ENCODE measurements around the gene KLF15.
"Not testable (repeated sequence)": the region's sequence is repeated elsewhere in the genome, so short reads cannot be mapped to it uniquely, and the experiment has no call there.

KLF15 gene

DNA sequence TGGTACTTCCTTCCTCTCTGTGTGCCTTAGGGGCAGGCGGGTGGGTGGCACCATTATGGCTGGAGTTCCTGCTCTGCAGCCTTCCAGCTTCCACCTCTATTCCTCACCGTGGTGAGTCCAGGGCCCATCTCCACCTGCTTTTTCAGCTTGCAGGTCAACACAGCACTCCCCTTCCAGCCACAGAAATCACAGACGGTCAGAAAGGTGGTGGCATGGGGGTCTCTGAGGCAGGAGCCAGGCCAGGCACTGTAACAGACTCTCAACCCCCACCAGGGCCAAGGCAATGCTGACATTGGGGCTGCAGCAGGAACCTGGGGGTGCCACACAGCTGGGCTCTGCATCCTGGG, 16.6 kb downstream of the KLF15 start:
- Mint-ChIP-seq H3K9me3 (ENCODE audit: low read depth) (no peaks in the 10 kb centered on the region), H3K4me1 (ENCODE audit: low read depth) (no peaks in the 10 kb centered on the region), H3K36me3 (no peaks in the 10 kb centered on the region), H3K27me3 (peaks cover 6% of the 10 kb centered on the region), H3K27ac (no peak overlapping the region), H3K4me3 (no peak overlapping the region)

DNA sequence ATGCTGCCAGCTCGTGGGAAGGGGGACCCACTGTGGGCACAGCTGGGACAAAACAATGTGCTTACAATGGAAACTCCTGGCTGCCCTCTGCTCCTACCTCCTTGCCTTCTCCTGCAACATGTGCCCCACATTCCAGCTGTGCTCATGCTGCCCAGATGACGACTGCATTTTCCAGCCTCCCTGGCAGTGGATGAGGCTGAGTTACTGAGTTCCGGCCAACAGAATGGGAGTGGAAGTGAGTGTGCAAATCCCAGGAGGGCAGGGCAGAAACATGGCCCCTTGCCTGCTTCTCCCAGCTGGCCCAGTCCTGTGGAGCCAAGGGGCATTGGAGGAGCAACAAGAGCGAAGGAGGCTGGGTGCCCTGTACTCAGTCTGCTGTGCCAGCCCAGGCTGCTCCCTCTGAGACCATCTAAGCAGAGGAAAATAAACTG, 17.1 kb downstream of the KLF15 start:
- Mint-ChIP-seq H3K36me3 (no peaks in the 10 kb centered on the region), H3K4me3 (no peak overlapping the region), H3K27me3 (peaks cover 6% of the 10 kb centered on the region), H3K27ac (no peak overlapping the region), H3K4me1 (ENCODE audit: low read depth) (no peaks in the 10 kb centered on the region), H3K9me3 (ENCODE audit: low read depth) (no peaks in the 10 kb centered on the region)

DNA sequence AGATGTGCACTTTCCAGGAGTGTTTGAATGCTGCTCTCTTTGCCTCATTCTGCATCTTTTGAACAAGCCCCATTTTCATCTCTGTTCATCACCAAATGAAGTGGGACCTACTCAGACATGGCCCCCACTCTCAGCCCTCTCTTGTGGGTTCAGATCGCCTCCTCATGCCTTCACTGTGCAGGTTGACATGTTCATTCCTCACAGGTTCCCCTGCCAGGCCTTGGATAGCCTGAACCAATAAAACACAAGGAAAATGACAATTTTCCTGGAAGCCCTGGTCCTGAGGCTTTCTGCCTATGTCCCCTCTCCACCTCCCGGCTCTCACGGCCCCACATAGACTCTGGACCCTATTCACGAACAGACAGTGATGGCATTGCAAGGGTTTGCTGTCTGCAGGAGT, 17.7 kb downstream of the KLF15 start:
- no peaks in the 10 kb centered on the region for H3K9me3 Mint-ChIP-seq (ENCODE audit: low read depth)

DNA sequence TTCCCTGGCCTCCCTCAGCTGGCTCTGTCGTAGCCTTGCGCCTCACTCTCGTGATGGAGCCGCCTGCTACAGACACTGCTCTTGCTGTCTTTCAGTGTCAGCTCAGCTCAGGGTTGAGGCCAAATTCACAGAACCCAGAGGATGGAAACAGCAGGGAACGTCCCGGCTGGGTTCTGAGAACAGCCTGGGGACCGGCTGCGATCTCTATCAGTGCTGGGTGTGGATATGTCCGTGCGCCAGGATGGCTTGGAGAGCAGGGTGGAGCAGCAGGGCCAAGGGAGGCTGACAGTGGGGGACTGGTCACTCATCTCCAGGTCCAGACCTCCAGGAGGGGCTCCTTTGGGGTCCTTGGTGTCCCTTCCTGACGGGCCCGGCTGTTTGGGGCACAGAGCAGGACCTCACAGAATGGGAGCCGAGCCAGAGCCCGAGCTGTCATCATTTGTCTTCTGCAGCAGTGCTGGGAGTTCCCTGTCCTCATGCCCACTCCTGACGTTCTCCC, 18.4 kb downstream of the KLF15 start:
- Mint-ChIP-seq H3K9me3 (ENCODE audit: low read depth) (no peaks in the 10 kb centered on the region), H3K36me3 (no peaks in the 10 kb centered on the region), H3K27ac (no peak overlapping the region), H3K27me3 (peaks cover 6% of the 10 kb centered on the region), H3K4me3 (no peak overlapping the region), H3K4me1 (ENCODE audit: low read depth) (no peaks in the 10 kb centered on the region)

More for the DNA sequence above, 17.7 kb downstream of the KLF15 start:
- H3K36me3 Mint-ChIP-seq: no peaks in the 10 kb centered on the region
- no peak overlapping the region for H3K4me3 Mint-ChIP-seq
- H3K27me3 Mint-ChIP-seq: peaks cover 6% of the 10 kb centered on the region
- H3K27ac Mint-ChIP-seq: no peak overlapping the region
- H3K4me1 Mint-ChIP-seq (ENCODE audit: low read depth): no peaks in the 10 kb centered on the region

DNA sequence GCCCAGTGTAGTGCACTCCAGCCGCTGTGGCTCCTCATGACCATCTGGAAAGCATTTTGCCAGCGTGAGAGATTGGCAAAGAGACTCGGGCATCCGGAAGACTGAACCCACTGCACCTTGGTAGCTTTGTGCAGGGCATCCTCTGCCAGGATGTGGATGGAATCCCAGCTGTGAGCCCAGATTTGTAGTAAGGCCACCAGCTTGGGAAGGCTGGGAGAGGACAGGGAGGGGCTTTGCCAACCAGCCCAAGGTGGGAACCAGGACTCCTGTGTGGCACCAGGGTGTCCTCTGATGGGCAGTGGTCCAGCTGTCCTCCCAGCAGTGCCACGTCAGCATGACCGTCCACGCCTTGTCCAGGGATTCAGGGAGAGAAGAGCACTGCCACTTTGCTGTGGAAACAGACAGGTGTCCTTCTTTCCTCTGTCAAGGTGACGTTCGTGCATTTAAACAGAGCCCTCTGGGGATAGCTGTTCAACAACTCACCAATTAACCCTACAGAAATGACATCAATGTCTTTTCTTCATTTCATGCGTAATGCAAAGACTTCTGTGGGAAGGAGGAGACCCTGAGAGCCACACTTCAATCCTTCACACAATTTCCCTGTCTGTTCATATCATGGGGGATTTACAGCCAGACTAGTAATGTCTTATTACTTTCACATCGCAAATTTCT, 19.1 kb downstream of the KLF15 start:
- Mint-ChIP-seq H3K4me3 (no peak overlapping the region), H3K27me3 (peaks cover 6% of the 10 kb centered on the region), H3K9me3 (ENCODE audit: low read depth) (no peaks in the 10 kb centered on the region), H3K27ac (no peak overlapping the region), H3K36me3 (no peaks in the 10 kb centered on the region), H3K4me1 (ENCODE audit: low read depth) (no peaks in the 10 kb centered on the region)

DNA sequence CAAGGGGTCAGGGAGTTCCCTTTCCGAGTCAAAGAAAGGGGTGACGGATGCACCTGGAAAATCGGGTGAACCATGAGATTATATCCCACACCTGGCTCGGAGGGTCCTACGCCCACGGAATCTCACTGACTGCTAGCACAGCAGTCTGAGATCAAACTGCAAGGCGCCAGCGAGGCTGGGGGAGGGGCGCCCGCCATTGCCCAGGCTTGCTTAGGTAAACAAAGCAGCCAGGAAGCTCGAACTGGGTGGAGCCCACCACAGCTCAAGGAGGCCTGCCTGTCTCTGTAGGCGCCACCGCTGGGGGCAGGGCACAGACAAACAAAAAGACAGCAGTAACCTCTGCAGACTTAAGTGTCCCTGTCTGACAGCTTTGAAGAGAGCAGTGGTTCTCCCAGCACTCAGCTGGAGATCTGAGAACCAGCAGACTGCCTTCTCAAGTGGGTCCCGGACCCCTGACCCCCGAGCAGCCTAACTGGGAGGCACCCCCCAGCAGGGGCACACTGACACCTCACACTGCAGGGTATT, 25.3 kb downstream of the KLF15 start:
- not testable (repeated sequence) for H3K4me1 Mint-ChIP-seq (ENCODE audit: low read depth)
- peaks cover 11% of the 10 kb centered on the region for H3K9me3 Mint-ChIP-seq (ENCODE audit: low read depth)

DNA sequence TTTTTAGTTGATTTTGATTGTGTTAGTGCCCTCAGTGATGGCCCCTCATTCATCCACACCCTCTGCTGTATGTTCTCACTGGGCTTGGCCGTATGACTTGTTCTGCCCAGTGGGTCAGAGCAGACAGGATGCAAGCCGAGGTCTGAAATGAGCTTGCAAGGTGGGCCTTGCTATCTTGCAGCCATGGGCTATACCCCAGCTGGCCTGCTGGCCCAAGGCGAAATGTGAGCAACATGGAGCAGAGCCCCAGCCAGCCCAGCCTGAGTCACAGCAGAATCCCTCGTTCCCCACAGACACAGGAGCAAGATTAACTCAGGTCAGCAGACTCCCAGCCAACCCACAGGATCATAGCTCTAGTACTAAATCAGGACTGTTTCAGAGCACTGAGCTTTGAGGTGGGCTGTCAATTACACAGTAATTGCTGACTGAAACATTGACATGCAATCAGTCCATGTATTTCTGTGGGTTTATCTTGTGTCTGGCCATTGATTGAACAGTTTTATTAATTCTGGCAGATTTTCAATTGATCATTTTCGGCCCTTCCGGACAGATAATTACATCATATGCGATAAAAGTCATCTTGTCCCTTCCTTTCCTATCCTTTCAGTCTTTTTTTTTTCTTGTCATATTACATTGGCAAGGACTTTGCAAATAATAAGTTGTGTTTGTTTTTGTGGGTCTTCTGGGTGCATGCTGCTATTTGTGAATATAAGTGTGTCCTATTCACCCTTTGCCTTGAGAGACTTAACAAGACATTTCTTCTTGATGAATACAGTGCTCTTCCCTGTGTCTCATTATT, 27.1 kb downstream of the KLF15 start:
- Mint-ChIP-seq H3K27me3 (peaks cover 25% of the 10 kb centered on the region), H3K36me3 (peaks cover 10% of the 10 kb centered on the region), H3K4me1 (ENCODE audit: low read depth) (no peaks in the 10 kb centered on the region), H3K27ac (no peak overlapping the region), H3K4me3 (no peak overlapping the region), H3K9me3 (ENCODE audit: low read depth) (peaks cover 11% of the 10 kb centered on the region)

More for the DNA sequence above, 25.3 kb downstream of the KLF15 start:
- peaks cover 10% of the 10 kb centered on the region for H3K36me3 Mint-ChIP-seq
- H3K4me3 Mint-ChIP-seq, H3K27ac Mint-ChIP-seq: not testable (repeated sequence)
- H3K27me3 Mint-ChIP-seq: peaks cover 22% of the 10 kb centered on the region

DNA sequence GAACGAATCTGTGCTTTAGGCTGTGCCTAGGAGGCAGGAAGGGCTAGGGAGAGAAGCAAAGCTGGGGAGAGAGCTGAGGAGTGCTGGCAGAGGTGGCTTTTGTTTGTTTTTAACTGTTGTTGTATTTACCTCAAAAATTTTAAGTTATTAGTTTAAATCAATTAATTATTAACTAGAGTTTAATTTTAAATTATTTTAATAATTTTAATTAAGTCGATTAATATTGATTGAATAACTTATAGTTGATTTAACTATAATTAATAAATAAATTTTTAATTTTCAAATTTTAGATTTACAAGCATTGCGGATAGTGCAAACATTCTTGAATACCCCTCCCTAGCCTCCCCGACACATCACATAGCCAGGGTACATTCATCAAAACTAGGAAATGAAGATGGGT, 30.6 kb downstream of the KLF15 start:
- H3K36me3 Mint-ChIP-seq: peaks cover 10% of the 10 kb centered on the region
- peaks cover 11% of the 10 kb centered on the region for H3K9me3 Mint-ChIP-seq (ENCODE audit: low read depth)
- no peaks in the 10 kb centered on the region for H3K4me1 Mint-ChIP-seq (ENCODE audit: low read depth)
- H3K27me3 Mint-ChIP-seq: peaks cover 29% of the 10 kb centered on the region
- H3K4me3 Mint-ChIP-seq: no peak overlapping the region
- H3K27ac Mint-ChIP-seq: no peak overlapping the region

DNA sequence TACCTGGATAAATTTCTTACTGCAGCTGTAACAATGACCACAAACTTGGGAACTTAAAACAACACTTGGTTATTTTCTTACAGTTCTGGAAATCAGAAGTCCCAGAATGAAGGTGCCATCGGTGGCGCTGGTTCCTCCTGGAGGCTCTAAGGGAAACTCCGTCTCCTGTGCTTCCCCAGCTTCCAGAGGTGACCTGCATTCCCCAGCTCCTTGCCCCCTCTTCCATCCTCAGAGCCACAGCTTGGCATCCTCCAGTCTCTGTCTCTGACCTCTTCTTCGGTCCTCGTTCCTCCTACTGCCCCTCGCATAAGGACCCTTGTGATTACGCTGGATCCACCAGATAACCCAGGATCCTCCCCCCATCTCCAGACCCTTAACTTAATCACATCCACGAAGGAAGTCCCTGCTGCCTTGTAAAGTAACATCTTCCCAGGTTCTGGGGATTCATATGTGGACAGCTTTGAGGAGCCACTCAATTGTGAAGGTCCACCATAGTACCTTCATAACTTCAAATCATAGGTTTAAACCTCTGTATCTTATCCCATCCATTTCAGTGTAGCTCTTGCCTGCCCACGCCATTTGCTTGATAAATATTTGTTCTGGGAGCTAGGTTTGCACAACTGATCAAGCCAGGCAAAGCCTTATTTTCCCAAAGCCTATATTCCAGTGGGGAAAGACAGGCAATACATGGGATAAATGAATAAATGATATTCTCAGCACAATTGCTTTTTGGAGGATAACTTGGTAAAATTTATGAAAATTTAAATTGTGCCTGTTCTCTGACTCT, 34.8 kb downstream of the KLF15 start:
- H3K4me3 Mint-ChIP-seq: no peak overlapping the region
- no peak overlapping the region for H3K27ac Mint-ChIP-seq
- H3K27me3 Mint-ChIP-seq: peaks cover 8% of the 10 kb centered on the region
- no peaks in the 10 kb centered on the region for H3K4me1 Mint-ChIP-seq (ENCODE audit: low read depth)
- H3K9me3 Mint-ChIP-seq (ENCODE audit: low read depth): no peaks in the 10 kb centered on the region
- H3K36me3 Mint-ChIP-seq: no peaks in the 10 kb centered on the region

DNA sequence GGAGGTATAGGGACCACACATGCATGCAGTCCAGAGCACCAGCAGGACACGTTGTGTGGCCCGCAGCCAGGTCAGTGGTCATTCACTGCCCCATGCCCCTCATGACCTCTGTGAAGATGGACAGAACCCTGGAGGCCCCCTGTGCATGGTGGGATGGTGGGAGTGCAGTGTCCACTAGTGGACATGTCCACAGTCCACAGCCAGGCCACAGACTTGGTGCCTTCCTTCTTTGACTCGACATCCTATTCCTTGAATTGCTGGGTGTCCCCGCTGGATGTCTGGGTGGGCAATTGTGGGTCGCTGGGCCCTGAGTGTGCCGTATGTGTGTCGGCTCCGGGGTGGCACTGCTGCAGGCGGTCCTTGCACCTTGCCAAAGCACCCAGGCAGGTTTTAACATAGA, 35.7 kb downstream of the KLF15 start:
- Mint-ChIP-seq H3K4me1 (ENCODE audit: low read depth) (no peaks in the 10 kb centered on the region), H3K27ac (no peak overlapping the region), H3K9me3 (ENCODE audit: low read depth) (no peaks in the 10 kb centered on the region), H3K36me3 (no peaks in the 10 kb centered on the region), H3K27me3 (peaks cover 8% of the 10 kb centered on the region), H3K4me3 (no peak overlapping the region)

DNA sequence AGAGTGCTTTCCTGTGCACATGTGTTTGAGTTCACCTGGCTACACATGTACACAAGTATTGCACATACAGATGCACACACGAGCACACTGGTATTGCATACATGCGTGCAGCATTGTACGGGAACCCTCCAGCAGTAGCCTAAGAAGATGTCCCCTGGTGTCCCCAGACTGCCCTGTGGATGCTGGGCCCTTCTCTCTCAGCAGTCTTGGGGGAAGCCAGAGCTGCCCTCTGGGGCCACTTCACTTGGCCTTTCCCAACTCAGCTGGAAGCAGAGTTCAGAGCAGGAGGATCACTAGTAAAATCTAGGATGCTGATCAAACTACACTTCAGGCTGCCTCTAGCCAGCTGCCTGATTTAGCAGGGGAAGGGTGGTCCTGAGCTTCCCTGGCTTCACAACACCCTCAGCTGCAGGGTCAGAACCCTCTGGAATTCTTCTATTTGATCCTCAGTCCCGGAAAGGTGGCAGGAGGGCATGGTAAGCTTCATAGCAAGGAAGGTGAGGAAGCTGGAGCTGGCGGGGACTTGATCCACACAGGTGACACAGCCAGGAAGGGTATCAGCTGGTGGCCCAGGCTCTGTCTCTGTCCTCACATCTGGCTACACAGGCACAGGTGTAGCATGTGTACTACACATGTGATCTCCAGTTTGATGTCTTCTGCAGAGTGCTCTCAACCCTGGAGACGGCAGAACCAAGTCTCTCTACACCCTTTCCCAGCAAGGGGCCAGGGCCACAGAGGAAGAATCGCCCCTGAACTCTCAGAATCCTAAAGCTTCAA, 36.5 kb downstream of the KLF15 start:
- Mint-ChIP-seq H3K27me3 (peaks cover 4% of the 10 kb centered on the region), H3K4me3 (no peak overlapping the region), H3K27ac (no peak overlapping the region), H3K9me3 (ENCODE audit: low read depth) (no peaks in the 10 kb centered on the region), H3K4me1 (ENCODE audit: low read depth) (no peaks in the 10 kb centered on the region), H3K36me3 (no peaks in the 10 kb centered on the region)

DNA sequence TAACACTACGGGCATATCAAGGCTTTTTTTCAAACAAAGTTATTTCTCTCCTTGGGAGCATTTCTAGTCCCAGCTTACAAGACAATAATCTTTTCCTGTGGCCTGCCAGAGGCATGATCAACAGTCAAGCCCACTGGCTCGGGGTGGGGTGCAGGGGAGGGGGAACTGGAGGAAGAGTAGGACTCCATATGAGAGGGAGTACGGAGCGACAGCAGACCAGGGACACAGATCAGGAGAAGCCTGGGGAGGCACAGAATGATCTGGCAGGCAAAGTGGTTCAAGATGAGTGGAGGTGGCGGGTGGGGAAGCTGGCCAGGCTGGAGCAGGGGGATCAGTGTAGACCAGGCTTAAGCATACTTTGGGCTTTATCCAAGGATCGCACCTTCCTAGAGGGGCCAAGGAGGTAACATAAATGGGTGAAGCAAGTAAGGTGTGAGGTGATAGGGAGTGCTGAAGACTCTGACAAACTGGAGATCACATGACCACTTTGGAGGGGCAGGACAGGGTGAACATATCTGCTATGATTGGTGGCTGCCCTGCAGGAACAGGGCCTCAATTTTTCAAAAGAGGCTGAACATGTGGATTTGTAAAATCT, 37.4 kb downstream of the KLF15 start:
- no peak overlapping the region for H3K4me3 Mint-ChIP-seq
- peaks cover 4% of the 10 kb centered on the region for H3K27me3 Mint-ChIP-seq
- H3K9me3 Mint-ChIP-seq (ENCODE audit: low read depth): no peaks in the 10 kb centered on the region
- no peaks in the 10 kb centered on the region for H3K36me3 Mint-ChIP-seq
- no peaks in the 10 kb centered on the region for H3K4me1 Mint-ChIP-seq (ENCODE audit: low read depth)
- no peak overlapping the region for H3K27ac Mint-ChIP-seq

DNA sequence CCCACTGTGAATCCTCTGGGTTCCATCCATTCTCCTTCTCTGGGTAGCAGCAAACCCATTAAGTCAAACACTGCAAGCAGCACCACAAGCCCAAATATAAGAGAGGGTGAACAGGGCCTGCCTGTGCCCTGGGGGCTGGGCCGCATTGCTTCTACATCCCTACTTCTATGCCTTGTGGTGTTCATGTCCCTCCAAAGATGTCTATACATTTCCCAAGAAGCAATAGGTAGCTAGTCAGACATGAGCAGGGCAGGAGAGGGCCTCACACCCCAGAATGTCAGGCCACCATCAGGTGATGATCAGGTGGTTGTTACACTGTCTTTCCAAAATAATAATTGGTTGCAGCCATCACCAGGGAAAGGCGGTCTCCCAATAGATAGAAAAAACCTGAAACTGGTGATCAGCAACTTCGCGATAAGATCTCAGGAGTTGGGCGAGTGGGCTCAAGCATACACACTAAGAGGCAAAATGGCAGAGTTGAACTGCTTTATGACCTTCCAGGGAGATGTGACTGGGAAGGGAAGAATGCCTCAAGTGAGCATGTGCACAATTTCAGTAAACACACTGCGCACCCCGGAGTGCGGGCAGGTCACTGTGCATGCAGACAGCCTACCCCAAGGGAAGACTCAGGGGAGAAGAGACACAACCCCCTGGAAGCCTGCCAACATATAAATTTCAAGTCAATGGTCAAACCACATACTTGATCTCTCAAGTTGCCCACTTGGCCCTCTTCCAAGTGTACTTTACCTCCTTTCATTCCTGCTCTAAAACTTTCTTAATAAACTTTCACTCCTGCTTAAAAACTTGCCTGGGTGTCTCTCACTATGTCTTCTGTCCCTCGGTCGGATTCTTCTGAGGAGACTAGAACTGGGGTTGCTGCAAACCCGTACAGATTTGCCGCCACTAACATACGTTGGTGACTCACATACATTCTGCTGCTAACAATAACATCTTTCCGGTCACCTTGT, 39.9 kb downstream of the KLF15 start:
- Mint-ChIP-seq H3K36me3 (no peaks in the 10 kb centered on the region), H3K27ac (no peak overlapping the region), H3K27me3 (peaks cover 1% of the 10 kb centered on the region), H3K4me3 (no peak overlapping the region), H3K4me1 (ENCODE audit: low read depth) (no peaks in the 10 kb centered on the region), H3K9me3 (ENCODE audit: low read depth) (no peaks in the 10 kb centered on the region)
